GM08714 (cell line): ENCODE results near the gene SPINK4.

Experiments
- H3K4me3 ChIP-seq: fragments of 200-500 bp; sonication (Bioruptor generic); 2 replicates; pipeline ENCODE4 v1.5.1; 2014; ENCODE audit warnings: mild to moderate bottlenecking, low read length, inconsistent platforms
- ZNF274 ChIP-seq: IDR thresholded peaks from 2 replicates; pipeline ENCODE4 v1.6.1; 2012; ENCODE audit warnings: mild to moderate bottlenecking, low read depth, low read length

SPINK4 gene

DNA sequence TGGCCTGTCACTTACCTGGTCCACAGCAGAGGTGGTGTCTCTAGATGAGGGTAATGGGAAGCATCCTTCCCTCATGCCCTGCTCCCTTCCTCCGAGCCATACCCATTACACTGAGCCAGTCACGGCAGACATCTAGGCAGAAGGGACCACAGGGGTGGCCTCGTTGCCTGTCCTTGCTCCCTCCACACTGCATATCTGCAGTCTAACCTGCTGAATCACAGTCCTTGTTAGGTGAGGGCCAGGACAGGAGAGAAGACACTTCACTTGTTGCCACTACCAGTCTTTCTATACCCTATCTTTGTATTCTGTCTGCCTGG, 18.4 kb upstream of the SPINK4 start:
- no peak overlapping the region for H3K4me3 ChIP-seq
- TF ChIP-seq ZNF274: no peak

DNA sequence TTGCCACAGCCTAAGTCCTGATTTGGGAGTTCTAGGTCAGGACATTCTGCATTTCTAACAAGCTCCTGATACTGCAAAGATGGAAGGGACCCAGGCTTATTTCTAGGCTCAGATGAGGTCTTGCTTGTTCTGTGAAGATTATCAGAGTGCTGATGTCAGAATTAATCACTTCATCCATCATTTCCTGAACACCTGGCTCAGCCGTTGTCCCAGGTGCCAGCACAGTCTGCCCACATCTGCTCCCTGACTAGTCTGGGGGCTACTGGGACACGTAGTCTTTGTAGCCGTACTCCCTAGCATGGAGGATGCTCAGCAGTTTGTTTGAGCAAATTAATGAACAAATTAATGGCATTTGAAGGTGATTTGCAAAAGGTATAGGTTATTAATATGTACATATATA, 17.9 kb upstream of the SPINK4 start:
- H3K4me3 ChIP-seq: no peak overlapping the region
- no peak for TF ChIP-seq ZNF274

DNA sequence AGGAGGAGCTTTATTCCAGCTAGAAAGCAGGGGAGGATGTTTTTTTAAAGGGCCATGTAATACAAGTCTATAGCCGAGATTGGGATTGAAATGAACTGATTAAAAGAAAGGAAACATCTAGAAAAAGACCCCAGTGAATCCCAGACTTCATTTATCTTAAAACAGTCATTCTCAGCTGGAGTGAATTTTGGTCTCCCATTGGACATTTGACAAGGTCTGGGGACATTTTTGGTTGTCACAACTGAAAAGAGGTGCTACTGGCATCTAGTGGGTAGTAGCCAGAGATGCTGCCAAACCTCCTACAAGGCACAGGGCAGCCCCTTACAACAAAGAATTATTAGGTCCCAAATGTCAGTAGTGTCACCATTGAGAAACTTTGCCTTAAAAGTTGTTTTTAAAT, 16.3 kb upstream of the SPINK4 start:
- no peak for TF ChIP-seq ZNF274
- H3K4me3 ChIP-seq: no peak overlapping the region

DNA sequence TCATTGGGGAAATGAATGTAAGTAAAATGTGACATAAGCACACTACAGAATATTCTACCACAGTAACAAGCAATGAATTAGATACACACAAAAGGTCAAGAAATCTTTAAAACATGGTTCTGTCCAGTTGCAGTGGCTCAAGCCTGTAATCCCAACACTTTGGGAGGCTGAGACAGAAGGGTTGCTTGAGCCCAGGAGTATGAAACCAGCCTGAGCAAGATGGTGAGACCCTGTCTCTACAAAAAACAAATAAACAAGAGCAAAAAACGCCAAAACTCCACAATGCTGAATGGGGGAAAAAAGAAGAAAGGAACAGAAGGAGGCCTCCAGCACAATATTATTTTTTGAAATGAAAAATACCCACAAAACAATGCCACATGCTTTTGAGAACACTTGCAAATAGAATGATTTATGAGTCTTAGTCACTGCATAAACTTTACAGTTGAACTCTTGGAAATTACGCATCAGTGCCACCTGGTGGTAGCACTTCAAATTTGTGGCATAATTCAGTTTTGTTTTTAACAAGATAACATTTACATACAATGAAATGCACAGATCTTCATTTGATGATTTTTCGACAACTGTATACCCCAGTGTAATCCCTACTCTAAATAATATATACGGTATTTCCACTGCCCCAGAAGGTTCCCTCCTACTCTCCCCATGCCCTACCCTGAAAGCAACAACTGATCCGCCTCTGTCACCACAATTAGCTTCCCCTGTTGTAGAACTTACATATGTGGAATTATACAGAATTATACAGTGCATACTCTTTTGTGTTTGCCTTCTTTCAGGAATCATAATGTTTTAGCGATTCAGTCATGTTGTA, 14.4 kb upstream of the SPINK4 start:
- H3K4me3 ChIP-seq: no peak overlapping the region
- TF ChIP-seq ZNF274: no peak

DNA sequence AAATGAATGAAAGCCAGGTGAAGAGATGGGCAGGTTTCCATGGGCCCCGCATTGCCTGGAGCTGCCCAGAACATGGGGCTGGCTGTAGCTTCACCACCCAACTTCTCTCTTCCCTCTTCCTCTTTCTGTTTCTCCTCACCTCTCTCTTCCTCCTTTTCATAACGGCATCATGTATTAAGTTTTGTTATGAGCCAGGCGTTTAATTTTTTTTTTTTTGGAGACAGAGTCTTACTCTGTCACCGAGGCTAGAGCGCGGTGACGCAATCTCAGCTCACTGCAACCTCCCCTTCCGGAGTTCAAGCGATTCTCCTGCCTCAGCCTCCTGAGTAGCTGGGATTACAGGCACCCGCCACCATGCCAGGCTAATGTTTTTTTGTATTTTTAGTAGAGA, 13.0 kb upstream of the SPINK4 start:
- TF ChIP-seq ZNF274: no peak
- H3K4me3 ChIP-seq: no peak overlapping the region

DNA sequence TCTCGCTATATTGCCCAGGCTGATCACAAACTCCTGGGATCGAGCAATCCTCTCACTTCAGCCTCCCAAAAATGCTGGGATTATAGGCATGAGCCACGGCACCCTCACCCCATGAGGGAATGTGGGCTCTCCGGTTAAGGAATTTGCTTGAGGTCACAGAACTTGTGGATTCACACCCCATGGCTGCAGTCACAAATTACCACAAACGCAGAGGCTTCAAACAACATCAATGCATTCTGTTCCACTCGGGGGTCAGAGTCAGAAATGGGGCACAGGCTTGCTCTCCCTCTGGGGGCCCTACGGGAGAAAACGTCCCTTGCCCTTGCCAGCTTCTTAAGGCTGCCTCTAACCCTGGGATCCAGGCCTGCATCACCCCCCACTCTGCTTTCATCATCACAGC, 12.2 kb upstream of the SPINK4 start:
- no peak for TF ChIP-seq ZNF274
- no peak overlapping the region for H3K4me3 ChIP-seq

DNA sequence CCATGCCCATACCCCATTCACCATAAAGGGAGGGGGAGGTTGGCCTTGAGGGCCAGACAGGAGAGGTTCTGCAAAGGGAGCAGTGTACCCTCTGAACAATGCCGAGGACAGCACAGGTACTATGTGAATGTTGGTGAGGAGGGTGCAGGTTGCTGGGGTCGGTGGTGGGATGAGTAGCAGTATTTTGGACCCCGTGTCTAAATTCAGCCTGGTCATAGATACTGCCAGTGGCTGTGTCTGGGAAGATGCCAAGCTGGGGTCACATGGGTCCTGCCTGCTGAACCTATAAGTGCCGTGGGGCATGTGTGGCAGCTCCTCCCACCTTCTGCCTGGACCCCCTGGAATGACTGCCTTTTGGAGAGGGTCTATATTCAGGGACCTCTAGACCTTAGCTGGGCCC, 11.4 kb upstream of the SPINK4 start:
- no peak overlapping the region for H3K4me3 ChIP-seq
- TF ChIP-seq ZNF274: no peak

DNA sequence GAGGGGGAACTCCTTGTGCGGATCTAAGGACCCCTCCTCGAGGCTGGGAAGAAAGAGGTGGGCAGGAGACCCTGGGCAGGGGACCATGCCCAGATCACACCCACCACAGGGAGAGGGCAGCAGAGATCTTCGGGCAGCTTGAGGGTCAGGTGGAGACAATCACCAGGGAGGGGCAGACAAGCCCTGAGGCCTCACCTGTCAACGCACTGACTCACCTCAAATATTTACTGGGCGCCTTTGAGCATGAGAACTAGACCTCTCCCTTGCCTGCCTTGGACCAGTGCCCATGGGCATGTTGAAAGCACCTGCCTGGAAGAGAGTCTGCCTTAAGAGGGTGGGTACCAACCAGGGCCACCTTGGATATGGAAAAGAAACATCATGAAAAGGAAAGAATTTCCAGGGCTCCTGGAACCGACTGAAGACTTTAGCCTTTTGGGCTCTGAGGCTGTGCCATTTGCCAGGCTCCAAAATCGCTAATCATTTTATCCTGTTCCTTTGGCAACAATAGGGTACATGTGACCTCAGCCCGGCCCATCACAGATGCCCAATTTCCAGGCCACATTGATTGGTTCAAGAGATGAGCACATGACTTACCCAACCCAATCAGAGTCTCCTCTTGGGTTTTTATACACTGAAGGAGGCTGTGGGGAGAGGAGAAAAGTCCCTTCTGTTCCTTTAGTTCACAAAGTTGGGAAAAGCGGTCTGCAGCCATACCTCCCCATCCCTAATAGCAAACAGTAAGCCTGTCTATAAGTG, 10.4 kb upstream of the SPINK4 start:
- TF ChIP-seq ZNF274: no peak
- H3K4me3 ChIP-seq: no peak overlapping the region

DNA sequence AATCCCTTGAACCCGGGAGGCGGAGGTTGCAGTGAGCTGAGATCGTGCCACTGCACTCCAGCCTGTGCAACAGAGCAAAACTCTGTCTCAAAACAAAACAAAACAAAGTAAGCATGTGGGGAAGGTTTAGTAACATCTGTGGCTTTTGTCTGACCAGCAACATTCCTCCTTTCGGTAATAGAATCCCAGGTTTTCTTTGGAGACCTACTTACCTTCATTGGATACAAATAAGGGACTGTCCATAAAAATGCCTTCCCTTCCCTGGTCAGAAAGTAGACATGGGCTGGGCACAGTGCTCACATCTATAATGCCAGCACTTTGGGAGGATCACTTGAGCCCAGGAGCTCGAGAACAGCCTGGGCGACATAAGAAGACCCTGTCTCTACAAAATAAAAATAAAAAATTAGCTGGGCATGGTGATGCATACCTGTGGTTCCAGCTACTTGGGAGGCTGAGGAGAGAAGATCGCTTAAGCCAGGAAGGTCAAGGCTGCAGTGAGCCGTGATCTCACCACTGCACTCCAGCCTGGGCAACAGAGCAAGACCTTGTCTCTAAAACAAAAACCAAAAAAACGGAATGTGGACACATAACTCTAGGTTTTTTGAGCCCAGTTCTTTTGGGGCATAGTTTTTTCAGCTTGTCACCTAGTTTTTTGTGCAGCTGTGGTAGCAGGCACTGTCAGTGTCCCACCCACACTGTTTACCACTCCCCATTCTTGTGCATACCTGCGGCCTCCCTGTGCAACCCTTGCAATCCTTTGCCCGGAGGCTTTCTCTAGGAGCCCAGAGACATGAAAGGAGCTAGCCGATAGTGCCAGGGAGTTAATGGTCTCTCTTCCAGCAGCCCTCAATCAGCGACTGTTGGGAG, 9.0 kb upstream of the SPINK4 start:
- H3K4me3 ChIP-seq: no peak overlapping the region
- TF ChIP-seq ZNF274: no peak

DNA sequence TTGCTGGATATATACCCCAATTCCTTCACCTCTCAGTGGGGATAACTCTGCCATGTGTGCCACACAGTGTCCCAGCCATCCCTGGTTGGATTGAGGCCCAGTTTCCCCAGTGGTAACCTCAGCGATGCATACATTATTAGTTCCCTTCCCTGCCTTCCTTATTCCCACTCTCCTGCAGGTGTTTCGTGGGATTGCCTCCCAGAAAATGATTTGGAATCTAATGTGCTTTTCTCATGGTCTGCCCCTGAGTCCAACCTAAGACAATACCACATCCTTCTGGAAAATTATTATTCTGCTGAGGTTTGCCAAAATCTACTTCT, 8.4 kb upstream of the SPINK4 start:
- no peak overlapping the region for H3K4me3 ChIP-seq
- TF ChIP-seq ZNF274: no peak

DNA sequence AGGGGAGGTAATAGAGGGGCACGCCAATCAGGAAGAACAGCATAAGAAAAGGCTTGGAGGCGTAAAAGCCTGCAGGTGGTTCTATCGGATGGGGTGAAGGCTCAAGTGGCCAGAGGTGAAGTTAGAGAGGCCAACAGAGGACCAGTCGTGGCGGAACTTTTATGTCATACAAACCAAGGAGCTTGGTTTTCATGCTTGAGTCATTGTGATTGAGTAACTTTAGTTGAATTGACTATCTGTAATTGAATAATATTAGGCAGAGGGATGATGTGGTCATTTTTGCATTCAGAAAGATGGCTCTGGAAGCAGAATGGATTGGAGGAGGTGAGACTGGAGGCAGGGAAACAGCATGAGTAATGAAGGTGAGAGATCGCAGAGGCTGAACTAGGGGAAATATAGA, 7.2 kb upstream of the SPINK4 start:
- H3K4me3 ChIP-seq: no peak overlapping the region
- no peak for TF ChIP-seq ZNF274

DNA sequence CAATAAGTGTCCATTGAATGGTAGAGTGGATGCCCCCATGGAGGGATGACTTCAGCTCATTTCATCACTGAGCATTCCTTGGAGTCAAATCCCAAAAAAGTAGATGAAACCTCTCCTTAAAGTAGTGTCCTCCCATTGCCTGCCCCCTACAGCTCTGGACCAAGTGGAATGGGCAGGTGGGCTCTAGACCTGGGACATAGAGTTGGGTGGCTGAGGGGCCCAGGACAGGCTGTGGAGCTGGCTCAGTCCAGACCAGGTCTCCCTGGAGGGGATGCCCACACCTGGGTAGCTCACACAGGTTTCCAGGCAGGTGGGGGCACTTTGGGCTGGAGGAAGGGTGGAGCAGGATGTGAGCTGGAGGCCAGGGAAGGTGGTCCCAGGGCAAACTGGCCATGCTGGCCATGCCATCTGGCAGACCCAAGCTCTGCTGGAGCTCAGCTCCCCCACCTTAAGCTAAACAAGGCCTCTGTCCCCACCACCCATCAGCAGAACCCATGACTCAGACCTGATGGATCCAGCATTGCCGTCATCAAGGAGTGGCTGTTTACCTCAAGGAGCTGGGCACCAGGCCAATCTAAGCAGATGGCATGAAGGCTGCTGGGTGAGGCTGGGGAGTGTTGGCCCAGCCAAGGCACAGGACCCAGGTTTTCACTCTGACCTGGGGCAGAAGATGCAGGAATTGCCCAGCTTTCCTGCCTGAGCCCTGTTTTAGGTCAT, 6.2 kb upstream of the SPINK4 start:
- no peak for TF ChIP-seq ZNF274
- no peak overlapping the region for H3K4me3 ChIP-seq

DNA sequence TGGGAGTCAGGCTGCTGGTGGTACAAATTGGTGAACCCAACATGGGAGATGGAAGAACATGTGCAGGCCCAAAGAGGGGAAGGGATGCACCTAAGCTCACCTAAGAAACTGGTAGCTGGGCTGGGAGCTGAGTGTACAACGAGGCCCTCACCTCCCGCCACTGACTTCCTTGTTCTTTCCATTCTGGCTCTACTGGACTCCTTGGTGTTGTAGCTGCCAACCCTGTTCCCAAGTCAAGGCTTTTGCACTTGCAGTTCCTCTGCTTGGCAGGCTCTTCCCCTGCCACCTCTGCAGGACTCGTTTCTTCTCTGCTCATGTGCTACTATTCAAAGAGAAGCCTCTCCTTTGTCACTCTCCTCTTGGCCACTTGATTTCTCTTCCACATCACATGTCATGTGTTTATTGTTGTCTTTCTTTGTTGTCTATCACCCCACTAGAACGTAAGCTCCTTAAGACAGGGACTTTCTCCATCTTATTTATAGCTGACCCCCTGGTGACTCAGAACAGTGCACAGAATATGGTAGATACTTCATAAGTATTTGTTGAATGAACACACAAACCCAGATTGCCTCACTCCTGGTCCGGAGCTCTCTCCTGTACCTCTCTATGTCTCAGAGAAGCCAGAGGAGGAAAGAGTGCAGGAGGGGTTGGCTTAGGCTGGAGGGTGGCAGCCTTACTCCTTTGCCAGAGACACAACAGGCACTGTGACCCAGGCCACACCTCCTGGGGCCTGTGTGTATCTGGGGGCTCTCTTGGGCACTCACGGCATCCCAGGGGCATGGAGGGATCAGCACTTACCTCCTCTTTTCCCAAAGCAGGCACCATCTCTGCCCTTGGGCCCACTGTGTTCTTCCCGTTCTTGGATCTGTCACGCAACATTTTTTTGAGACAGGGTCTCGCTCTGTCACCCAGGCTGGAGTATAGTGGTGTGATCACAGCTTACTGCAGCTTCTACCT, 5.2 kb upstream of the SPINK4 start:
- no peak for TF ChIP-seq ZNF274
- no peak overlapping the region for H3K4me3 ChIP-seq
